B cell (primary cell): Measurements from ENCODE around the gene STX11. TPM values are rescaled to one million over a fixed set of nuclear protein-coding genes. Genes with fewer than 3 reads are reported as not detected.

Experiments
- ATAC-seq: fragments of 200-7000 bp; cut with Tn5 transposase; one replicate; pipeline ENCODE4 v1.10.0; 2021; ENCODE audit warnings: low read depth, mild to moderate bottlenecking, moderate number of reproducible peaks, moderate library complexity
- CTCF ChIA-PET: fragments of 350-600 bp; sonication (Branson Sonifier 250); formaldehyde crosslinking; loops from one replicate; lab custom pipeline; 2021; ENCODE audit warnings: antibody characterized with exemption, inconsistent platforms; lab: Charles Lee
- POLR2A ChIA-PET: fragments of 350-600 bp; sonication (Branson Sonifier 250); formaldehyde crosslinking; loops from one replicate; lab custom pipeline; 2021; ENCODE audit warnings: antibody characterized with exemption; lab: Charles Lee
- DNase-seq: peaks from one replicate; pipeline ENCODE4 v3.0.0; 2013
- H2AFZ ChIP-seq: 2 replicates; pipeline ENCODE4 v1.6.1; 2012; ENCODE audit warnings: mild to moderate bottlenecking, low read depth, low read length; ENCODE audit not compliant: insufficient read depth, poor library complexity, severe bottlenecking
- H3K27ac ChIP-seq, 2 donors: 1 replicate in 1 of 2; 2 replicates in 1 of 2; pipeline ENCODE4 v1.5.1; 2012 to 2013; ENCODE audit warnings: low read length in 2 of 2, mild to moderate bottlenecking in 2 of 2, moderate library complexity in 1 of 2
- H3K27me3 ChIP-seq, 4 experiments: fragments of 200-600 bp in 1 of 4; sonication (generic) in 1 of 4; replicated peaks in 1 of 4; 1 replicate in 2 of 4; 2 replicates in 2 of 4; pipeline versions ENCODE4 v1.6.1 to v1.7.0; 2013 to 2016; ENCODE audit warnings: low read length in 3 of 4, mild to moderate bottlenecking in 2 of 4, mixed read lengths in 1 of 4, moderate library complexity in 1 of 4; ENCODE audit not compliant: insufficient read depth in 4 of 4, control insufficient read depth in 3 of 4; ENCODE audit errors: control extremely low read depth in 1 of 4
- H3K36me3 ChIP-seq, 2 experiments: replicated peaks in 1 of 2; 1 replicate in 1 of 2; 2 replicates in 1 of 2; pipeline versions ENCODE4 v1.6.1 to v1.7.1; 2013; ENCODE audit warnings: low read length in 1 of 2; ENCODE audit not compliant: insufficient read depth in 2 of 2, control insufficient read depth in 1 of 2; ENCODE audit errors: control extremely low read depth in 1 of 2, extremely low read depth in 1 of 2
- H3K4me1 ChIP-seq, 2 donors: fragments of 200-600 bp in 1 of 2; sonication (generic) in 1 of 2; 1 replicate in 1 of 2; 2 replicates in 1 of 2; pipeline versions ENCODE4 v1.5.1 to v1.6.1; 2013 to 2017; ENCODE audit warnings: low read length in 2 of 2; ENCODE audit not compliant: control insufficient read depth in 2 of 2, insufficient read depth in 2 of 2
- H3K4me2 ChIP-seq: replicated peaks from 2 replicates; pipeline ENCODE3; 2012; ENCODE audit warnings: mild to moderate bottlenecking, low read depth, low read length; ENCODE audit not compliant: poor library complexity, severe bottlenecking
- H3K4me3 ChIP-seq, 5 experiments: fragments of 200-600 bp in 1 of 5; sonication (generic) in 1 of 5; 1 replicate in 3 of 5; 2 replicates in 2 of 5; pipeline versions ENCODE4 v1.5.1 to v1.7.0; 2011 to 2016; ENCODE audit warnings: low read length in 4 of 5, mild to moderate bottlenecking in 4 of 5, low read depth in 2 of 5, control low read depth in 1 of 5, moderate library complexity in 1 of 5; ENCODE audit not compliant: insufficient read depth in 1 of 5; ENCODE audit errors: control extremely low read depth in 1 of 5, extremely low read depth in 1 of 5
- H3K79me2 ChIP-seq: fragments of 200-600 bp; sonication (generic); one replicate; pipeline ENCODE4 v1.6.0; 2016; ENCODE audit warnings: low read length; ENCODE audit not compliant: control insufficient read depth, insufficient read depth
- H3K9ac ChIP-seq: fragments of 200-600 bp; sonication (generic); 2 replicates; pipeline ENCODE4 v1.6.1; 2017; ENCODE audit warnings: mild to moderate bottlenecking, low read length, moderate library complexity
- H3K9me3 ChIP-seq, 3 donors: one replicate each; pipeline versions ENCODE4 v1.6.1 to v1.7.1; 2013; ENCODE audit warnings: low read length in 2 of 3; ENCODE audit not compliant: control insufficient read depth in 2 of 3, insufficient read depth in 1 of 3; ENCODE audit errors: control extremely low read depth in 1 of 3
- H4K20me1 ChIP-seq: 2 replicates; pipeline ENCODE4 v1.6.0; 2012; ENCODE audit warnings: mild to moderate bottlenecking, low read length; ENCODE audit not compliant: insufficient read depth, control insufficient read depth, poor library complexity, severe bottlenecking
- H3K27ac Mint-ChIP-seq: one replicate; pipeline ENCODE4 v1.8.0; 2021; ENCODE audit warnings: mixed read lengths
- H3K27me3 Mint-ChIP-seq: one replicate; pipeline ENCODE4 v1.8.0; 2021; ENCODE audit warnings: mixed read lengths
- H3K4me1 Mint-ChIP-seq: one replicate; pipeline ENCODE4 v1.8.0; 2021; ENCODE audit warnings: mixed read lengths
- H3K4me3 Mint-ChIP-seq: one replicate; pipeline ENCODE4 v1.8.0; 2021; ENCODE audit warnings: mixed read lengths
- H3K9me3 Mint-ChIP-seq: one replicate; pipeline ENCODE4 v1.8.0; 2022; ENCODE audit warnings: mixed read lengths; ENCODE audit not compliant: insufficient read depth
- EZH2 ChIP-seq: IDR thresholded peaks from 2 replicates; pipeline ENCODE4 v1.6.1; 2012; ENCODE audit warnings: borderline replicate concordance, low read depth, mild to moderate bottlenecking, moderate library complexity, low read length; ENCODE audit not compliant: insufficient read depth, poor library complexity, severe bottlenecking
- WGBS: methylation state at CpG from one replicate; pipeline ENCODE4 v1.1.5; 2013; ENCODE audit warnings: missing lambda C conversion rate; ENCODE audit not compliant: insufficient coverage; 5-methylcytosine and 5-hydroxymethylcytosine counted together
- intact Hi-C: fragments of 100-400 bp; cut with micrococcal nuclease; formaldehyde crosslinking; loops from one replicate; pipeline ENCODE4 v1.10.0; 2022
- polyA plus RNA-seq: library from polyadenylated mRNA; depleted of rRNA; stranded (reverse); fragments of >200 nt; gene quantifications from 2 replicates; pipeline ENCODE4 v1.2.3, GENCODE V29; 2012
- total RNA-seq, 2 donors: library from RNA; stranded (reverse); fragments of 120-200 nt in 1 of 2; gene quantifications; 1 replicate in 1 of 2; 2 replicates in 1 of 2; pipeline versions ENCODE4 v1.2.3 to v1.2.4, GENCODE V29; 2013 to 2022
- TF ChIP-seq, protein P1 (sequence below): fragments of 200-600 bp; IDR thresholded peaks from one replicate; pipeline ENCODE4 v1.8.0; 2022; ENCODE audit warnings: antibody characterized with exemption, mild to moderate bottlenecking

Gene STX11
- total and polyA plus RNA-seq, 2 donors (not counting 1 experiment from before 2014, with no cell fraction given): 10.3 to 14.6 TPM

DNA sequence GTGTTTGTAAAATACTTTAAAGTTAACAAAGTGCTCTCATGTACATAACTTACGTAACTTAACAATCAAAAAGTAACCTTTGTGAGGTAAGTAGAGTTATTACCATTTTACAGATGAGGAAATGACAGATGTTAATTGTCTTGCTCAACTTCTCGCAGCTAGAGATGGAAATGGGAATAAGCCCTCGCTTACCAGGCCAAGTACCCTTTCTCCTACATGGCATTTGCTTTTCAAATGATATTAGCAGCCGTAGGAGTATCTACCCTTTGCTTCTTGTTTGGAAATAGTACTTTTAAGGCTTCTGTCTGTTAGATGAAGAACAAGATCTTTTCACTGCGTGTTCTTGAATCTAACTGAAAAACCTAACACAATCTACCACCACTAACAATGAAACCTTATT lies 15.5 kb downstream of the STX11 start:
- no CpG with 5 or more reads among the region's 5 CpGs for WGBS
- TF ChIP-seq, protein P1, sequence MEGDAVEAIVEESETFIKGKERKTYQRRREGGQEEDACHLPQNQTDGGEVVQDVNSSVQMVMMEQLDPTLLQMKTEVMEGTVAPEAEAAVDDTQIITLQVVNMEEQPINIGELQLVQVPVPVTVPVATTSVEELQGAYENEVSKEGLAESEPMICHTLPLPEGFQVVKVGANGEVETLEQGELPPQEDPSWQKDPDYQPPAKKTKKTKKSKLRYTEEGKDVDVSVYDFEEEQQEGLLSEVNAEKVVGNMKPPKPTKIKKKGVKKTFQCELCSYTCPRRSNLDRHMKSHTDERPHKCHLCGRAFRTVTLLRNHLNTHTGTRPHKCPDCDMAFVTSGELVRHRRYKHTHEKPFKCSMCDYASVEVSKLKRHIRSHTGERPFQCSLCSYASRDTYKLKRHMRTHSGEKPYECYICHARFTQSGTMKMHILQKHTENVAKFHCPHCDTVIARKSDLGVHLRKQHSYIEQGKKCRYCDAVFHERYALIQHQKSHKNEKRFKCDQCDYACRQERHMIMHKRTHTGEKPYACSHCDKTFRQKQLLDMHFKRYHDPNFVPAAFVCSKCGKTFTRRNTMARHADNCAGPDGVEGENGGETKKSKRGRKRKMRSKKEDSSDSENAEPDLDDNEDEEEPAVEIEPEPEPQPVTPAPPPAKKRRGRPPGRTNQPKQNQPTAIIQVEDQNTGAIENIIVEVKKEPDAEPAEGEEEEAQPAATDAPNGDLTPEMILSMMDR: no peak
- TF ChIP-seq EZH2: no peak
- Mint-ChIP-seq H3K4me3 (no peak overlapping the region), H3K27ac (no peak overlapping the region), H3K27me3 (no peaks in the 10 kb centered on the region), H3K4me1 (peaks cover 13% of the 10 kb centered on the region), H3K9me3 (no peaks in the 10 kb centered on the region)
- POLR2A ChIA-PET: no interaction called here
- ATAC-seq (no peak), DNase-seq (no peak)
- Histone ChIP-seq H2AFZ (no peak overlapping the region), H3K9ac (no peak overlapping the region), H4K20me1 (no peaks in the 10 kb centered on the region), H3K36me3 (no peaks in the 10 kb centered on the region), H3K4me2 (no peak overlapping the region), H3K4me3 (no peak overlapping the region), H3K27ac (no peak overlapping the region), H3K9me3 (no peaks in the 10 kb centered on the region), H3K27me3 (no peaks in the 10 kb centered on the region), H3K4me1 (peaks cover 8 to 17% of the 10 kb centered on the region in 2 donors), H3K79me2 (no peaks in the 10 kb centered on the region)
- intact Hi-C loops: no loop called here
- CTCF ChIA-PET: interaction anchor here (0.7 to 2.3 kb wide), 2 partner anchors 53 to 112 kb away, joined by 4 to 8 read pairs; no protein-coding TSS in a partner anchor

DNA sequence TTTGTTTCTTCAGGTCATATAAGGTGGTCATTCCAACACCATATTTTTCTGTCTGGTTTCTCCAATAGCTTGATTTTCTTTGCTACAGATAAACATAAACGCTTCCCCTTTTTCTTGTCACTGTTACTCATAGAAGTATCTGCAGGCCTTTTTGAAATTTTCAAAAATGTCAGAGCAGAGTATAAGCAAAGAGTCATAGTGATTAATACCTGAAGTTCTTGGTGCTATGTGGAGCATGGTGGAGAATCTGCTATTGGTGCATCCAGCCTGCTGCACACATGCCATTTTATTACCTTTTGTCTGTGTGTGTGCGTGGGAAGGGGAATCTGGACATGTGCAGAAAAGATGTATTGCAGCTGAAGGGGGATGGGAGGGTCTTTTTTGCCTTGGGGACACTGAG lies 19.7 kb downstream of the STX11 start:
- POLR2A ChIA-PET: no interaction called here
- TF ChIP-seq, protein P1: no peak
- no peak for TF ChIP-seq EZH2
- H2AFZ ChIP-seq: no peak overlapping the region
- H3K4me2 ChIP-seq: no peak overlapping the region
- H3K4me1 ChIP-seq: no peaks in the 10 kb centered on the region
- H3K27me3 ChIP-seq: no peaks in the 10 kb centered on the region
- intact Hi-C loops: no loop called here
- H3K9ac ChIP-seq: no peak overlapping the region
- no peaks in the 10 kb centered on the region for H3K79me2 ChIP-seq
- no peak overlapping the region for H3K4me3 ChIP-seq
- no peak overlapping the region for H3K27ac Mint-ChIP-seq
- no peaks in the 10 kb centered on the region for H3K9me3 ChIP-seq
- no peaks in the 10 kb centered on the region for H3K27me3 Mint-ChIP-seq
- H3K4me3 Mint-ChIP-seq: no peak overlapping the region
- WGBS: 100% methylated on average over 1 of the region's 2 CpGs
- H3K27ac ChIP-seq: no peak overlapping the region
- no peak for DNase-seq
- H3K9me3 Mint-ChIP-seq: no peaks in the 10 kb centered on the region
- ATAC-seq: no peak
- H3K4me1 Mint-ChIP-seq: no peaks in the 10 kb centered on the region
- CTCF ChIA-PET: no interaction called here
- H3K36me3 ChIP-seq: peaks cover 0 to 6% of the 10 kb centered on the region in 2 experiments
- H4K20me1 ChIP-seq: no peaks in the 10 kb centered on the region
